Measurements from ENCODE around the gene WDR37. TPM values are rescaled to one million over a fixed set of nuclear protein-coding genes. Genes with fewer than 3 reads are reported as not detected.
"Not testable (repeated sequence)": the region's sequence is repeated elsewhere in the genome, so short reads cannot be mapped to it uniquely, and the experiment has no call there.

Gene WDR37
- total and polyA plus RNA-seq, 4 donors, result 3.9 to 25.9 (median 14.4) TPM

DNA sequence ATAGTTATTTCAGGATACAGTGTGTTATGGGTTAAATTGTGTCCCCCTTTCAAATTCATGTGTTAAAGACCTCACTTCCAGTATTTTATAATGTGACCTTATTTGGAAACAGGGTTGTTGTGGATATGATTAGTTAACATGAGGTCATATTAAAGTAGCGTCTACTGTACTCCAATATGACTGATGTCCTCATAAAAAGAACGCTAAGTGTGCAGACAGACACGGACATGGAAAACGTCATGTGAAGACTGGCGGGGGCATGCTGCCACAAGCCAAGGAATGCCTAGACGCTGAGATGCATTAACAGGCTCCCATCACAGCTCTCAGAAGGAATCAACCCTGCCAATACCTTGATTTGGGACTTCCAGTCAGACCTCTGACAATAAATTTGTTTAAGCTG is 1.5 kb upstream of the WDR37 start:
- DNase-seq (no peak), ATAC-seq (ENCODE audit: low FRiP score) (no peak)
- no peaks in the 10 kb centered on the region for H3K36me3 ChIP-seq (ENCODE audit: control insufficient read depth in 1 of 2, insufficient read depth in 2 of 2, low read length in 1 of 2)
- no peaks in the 10 kb centered on the region for H3K27me3 ChIP-seq (ENCODE audit: control insufficient read depth in 1 of 2, insufficient read depth in 2 of 2, low read length in 1 of 2)
- peaks cover 0 to 2% of the 10 kb centered on the region in 2 donors for H3K4me1 ChIP-seq (ENCODE audit: control insufficient read depth in 1 of 2, insufficient read depth in 2 of 2, low read length in 2 of 2)
- H3K9me3 ChIP-seq (ENCODE audit: control insufficient read depth, low read length), result no peaks in the 10 kb centered on the region
- peak overlapping the region in 1 of 2 donors; percentile 20 for H3K27ac ChIP-seq (ENCODE audit: low read depth in 1 of 2, low read length in 2 of 2)
- no peak overlapping the region for H3K4me3 ChIP-seq (ENCODE audit: low read length in 2 of 2)
- intact Hi-C loops (cut with DNase I), result loop anchor here in 1 of 2 donors (5.0 kb wide), 1 partner anchor 67 kb away; the partner anchor contains the start of gene GTPBP4
- WGBS, 2 donors, result 45 to 46% methylated on average over 6 of the region's 6 CpGs

DNA sequence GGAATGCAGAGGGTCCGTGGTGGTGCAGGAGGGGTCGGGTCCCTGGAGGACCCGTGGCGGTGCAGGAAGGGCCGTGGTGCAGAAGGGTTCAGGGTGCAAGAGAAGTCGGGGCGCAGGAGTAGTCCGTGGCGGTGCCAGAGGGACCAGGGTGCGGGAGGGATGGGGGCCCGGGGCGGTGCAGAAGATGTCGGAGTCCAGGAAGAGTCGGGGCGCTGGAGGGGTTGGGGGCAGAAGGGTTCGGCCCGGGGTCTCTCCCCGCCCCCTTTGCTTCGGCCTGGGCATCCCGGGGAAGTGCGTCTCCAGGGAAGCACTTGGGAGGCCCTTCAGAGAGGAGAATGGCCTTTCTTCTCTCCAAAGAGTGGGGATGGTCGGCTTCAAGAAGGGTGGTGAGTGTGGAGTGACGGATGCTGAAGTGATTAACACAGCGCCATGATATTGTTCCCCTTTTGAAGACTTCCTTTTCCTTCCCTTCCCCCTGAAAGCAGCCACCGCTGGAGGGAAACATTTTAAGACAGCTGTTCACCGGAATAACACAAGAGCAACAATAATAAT is 997 bp downstream of the WDR37 start:
- DNase-seq (no peak), ATAC-seq (ENCODE audit: low FRiP score) (peak; percentile 27)
- Histone ChIP-seq H3K36me3 (ENCODE audit: control insufficient read depth in 1 of 2, insufficient read depth in 2 of 2, low read length in 1 of 2) (no peaks in the 10 kb centered on the region), H3K4me1 (ENCODE audit: control insufficient read depth in 1 of 2, insufficient read depth in 2 of 2, low read length in 2 of 2) (peaks cover 0 to 2% of the 10 kb centered on the region in 2 donors), H3K27ac (ENCODE audit: low read depth in 1 of 2, low read length in 2 of 2) (no peak overlapping the region), H3K27me3 (ENCODE audit: control insufficient read depth in 1 of 2, insufficient read depth in 2 of 2, low read length in 1 of 2) (no peaks in the 10 kb centered on the region), H3K4me3 (ENCODE audit: low read length in 2 of 2) (peak overlapping the region; percentile 19 to 77), H3K9me3 (ENCODE audit: control insufficient read depth, low read length) (no peaks in the 10 kb centered on the region)
- 1 to 2% methylated on average over 25 to 26 of the region's 26 CpGs for WGBS, 2 donors
- intact Hi-C loops (cut with DNase I), result loop anchor here in 1 of 2 donors (5.0 kb wide), 1 partner anchor 70 kb away; the partner anchor contains the start of gene GTPBP4

DNA sequence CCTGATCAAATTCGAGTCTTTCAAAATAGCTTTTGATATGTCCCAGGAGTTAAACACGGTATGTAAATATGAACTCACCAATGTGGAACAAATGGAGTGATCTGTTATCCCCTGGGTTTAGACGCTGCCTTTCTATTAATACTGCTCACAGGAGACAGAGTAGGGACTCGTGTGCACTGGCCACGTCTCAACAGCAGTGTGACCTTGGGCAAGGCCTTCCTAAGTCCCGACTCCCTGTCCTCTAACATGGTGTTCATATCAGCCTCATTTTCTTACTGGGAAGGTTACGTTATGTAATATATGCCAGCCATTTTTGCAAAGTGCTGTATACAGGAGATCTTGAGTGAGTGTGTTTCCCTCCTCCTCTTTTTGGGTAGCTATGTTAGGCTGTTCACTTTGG is 1.8 kb downstream of the WDR37 start:
- Histone ChIP-seq H3K27me3 (ENCODE audit: control insufficient read depth in 1 of 2, insufficient read depth in 2 of 2, low read length in 1 of 2) (no peaks in the 10 kb centered on the region), H3K4me1 (ENCODE audit: control insufficient read depth in 1 of 2, insufficient read depth in 2 of 2, low read length in 2 of 2) (peaks cover 0 to 2% of the 10 kb centered on the region in 2 donors), H3K36me3 (ENCODE audit: control insufficient read depth in 1 of 2, insufficient read depth in 2 of 2, low read length in 1 of 2) (no peaks in the 10 kb centered on the region), H3K4me3 (ENCODE audit: low read length in 2 of 2) (no peak overlapping the region), H3K27ac (ENCODE audit: low read depth in 1 of 2, low read length in 2 of 2) (no peak overlapping the region), H3K9me3 (ENCODE audit: control insufficient read depth, low read length) (no peaks in the 10 kb centered on the region)
- no peak for DNase-seq
- intact Hi-C loops (cut with DNase I), result loop anchor here in 1 of 2 donors (5.0 kb wide), 1 partner anchor 71 kb away; the partner anchor contains the start of gene GTPBP4
- ATAC-seq (ENCODE audit: low FRiP score), result no peak
- 79 to 80% methylated on average over 7 of the region's 7 CpGs for WGBS, 2 donors

DNA sequence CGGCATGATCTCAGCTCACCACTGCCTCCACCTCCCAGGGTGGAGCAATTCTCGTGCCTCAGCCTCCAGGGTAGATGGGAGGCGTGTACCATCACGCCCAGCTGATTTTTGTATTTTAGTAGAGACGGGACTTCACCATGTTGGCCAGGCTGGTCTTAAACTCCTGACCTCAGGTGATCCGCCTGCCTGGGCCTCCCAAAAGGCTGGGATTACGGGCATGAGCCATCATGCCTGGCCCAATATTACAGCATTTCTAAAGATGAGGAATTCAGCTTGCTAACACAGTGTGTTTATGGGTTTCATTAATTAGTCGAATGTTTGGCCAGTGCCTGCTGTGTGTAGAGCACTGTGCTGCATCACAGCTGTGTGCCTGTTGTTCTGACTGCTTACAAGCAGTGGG is 3.7 kb downstream of the WDR37 start:
- no peak overlapping the region for H3K4me3 ChIP-seq (ENCODE audit: low read length in 2 of 2)
- intact Hi-C loops (cut with DNase I), result loop anchor here in 1 of 2 donors (5.0 kb wide), 1 partner anchor 73 kb away; the partner anchor contains the start of gene GTPBP4
- DNase-seq, result no peak
- ATAC-seq (ENCODE audit: low FRiP score), result no peak
- no peaks in the 10 kb centered on the region for H3K9me3 ChIP-seq (ENCODE audit: control insufficient read depth, low read length)
- 93 to 94% methylated on average over 8 of the region's 8 CpGs for WGBS, 2 donors
- no peak overlapping the region for H3K27ac ChIP-seq (ENCODE audit: low read depth in 1 of 2, low read length in 2 of 2)
- peaks cover 0 to 2% of the 10 kb centered on the region in 2 donors for H3K36me3 ChIP-seq (ENCODE audit: control insufficient read depth in 1 of 2, insufficient read depth in 2 of 2, low read length in 1 of 2)
- peaks cover 0 to under 1% of the 10 kb centered on the region in 2 donors for H3K4me1 ChIP-seq (ENCODE audit: control insufficient read depth in 1 of 2, insufficient read depth in 2 of 2, low read length in 2 of 2)
- H3K27me3 ChIP-seq (ENCODE audit: control insufficient read depth in 1 of 2, insufficient read depth in 2 of 2, low read length in 1 of 2), result no peaks in the 10 kb centered on the region

DNA sequence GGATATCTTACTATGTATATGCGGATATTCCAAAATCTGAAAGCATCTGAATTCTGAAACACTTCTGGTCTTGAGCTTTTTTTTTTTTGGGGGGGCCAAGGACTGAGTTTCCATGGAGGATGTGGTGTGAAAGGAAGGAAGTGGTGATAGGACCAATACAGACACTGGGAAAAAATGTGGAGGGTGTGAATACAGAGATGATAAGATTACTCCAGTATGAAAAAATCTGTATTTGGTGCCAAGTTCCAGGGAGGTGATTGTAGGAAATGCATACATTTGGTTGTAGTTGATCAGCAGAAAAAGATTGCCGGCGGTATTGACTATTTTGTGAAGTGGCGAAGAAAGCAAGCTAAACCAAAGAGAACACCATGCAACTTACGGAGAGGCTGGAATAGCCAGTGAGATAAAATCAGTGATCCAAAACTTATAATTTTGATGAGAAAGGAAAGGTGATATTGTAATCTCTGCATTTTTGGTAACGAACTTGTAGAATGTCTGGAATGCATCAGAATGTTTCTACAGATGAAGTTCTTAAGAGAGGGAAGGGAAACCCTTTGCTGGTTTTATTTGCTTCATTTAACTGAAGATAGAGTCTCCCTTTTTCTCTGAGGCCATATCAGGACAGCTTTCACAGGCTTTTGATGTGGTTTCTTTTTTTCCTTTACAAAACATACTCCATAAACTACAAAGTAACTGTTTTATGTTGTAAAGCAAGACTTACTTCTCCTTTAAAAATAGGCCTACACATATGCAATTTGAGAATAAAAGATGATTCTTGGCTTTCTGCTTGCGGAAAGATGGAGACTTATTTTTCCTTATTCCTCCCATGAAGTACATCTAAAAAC is 6.0 kb downstream of the WDR37 start:
- 88 to 89% methylated on average over 7 of the region's 7 CpGs for WGBS, 2 donors
- peaks cover 0 to 2% of the 10 kb centered on the region in 2 donors for H3K36me3 ChIP-seq (ENCODE audit: control insufficient read depth in 1 of 2, insufficient read depth in 2 of 2, low read length in 1 of 2)
- no peaks in the 10 kb centered on the region for H3K4me1 ChIP-seq (ENCODE audit: control insufficient read depth in 1 of 2, insufficient read depth in 2 of 2, low read length in 2 of 2)
- ATAC-seq (ENCODE audit: low FRiP score), result no peak
- DNase-seq, result no peak
- intact Hi-C loops (cut with DNase I), result no loop called here
- H3K27ac ChIP-seq (ENCODE audit: low read depth in 1 of 2, low read length in 2 of 2), result no peak overlapping the region
- H3K4me3 ChIP-seq (ENCODE audit: low read length in 2 of 2), result no peak overlapping the region
- no peaks in the 10 kb centered on the region for H3K27me3 ChIP-seq (ENCODE audit: control insufficient read depth in 1 of 2, insufficient read depth in 2 of 2, low read length in 1 of 2)
- no peaks in the 10 kb centered on the region for H3K9me3 ChIP-seq (ENCODE audit: control insufficient read depth, low read length)

DNA sequence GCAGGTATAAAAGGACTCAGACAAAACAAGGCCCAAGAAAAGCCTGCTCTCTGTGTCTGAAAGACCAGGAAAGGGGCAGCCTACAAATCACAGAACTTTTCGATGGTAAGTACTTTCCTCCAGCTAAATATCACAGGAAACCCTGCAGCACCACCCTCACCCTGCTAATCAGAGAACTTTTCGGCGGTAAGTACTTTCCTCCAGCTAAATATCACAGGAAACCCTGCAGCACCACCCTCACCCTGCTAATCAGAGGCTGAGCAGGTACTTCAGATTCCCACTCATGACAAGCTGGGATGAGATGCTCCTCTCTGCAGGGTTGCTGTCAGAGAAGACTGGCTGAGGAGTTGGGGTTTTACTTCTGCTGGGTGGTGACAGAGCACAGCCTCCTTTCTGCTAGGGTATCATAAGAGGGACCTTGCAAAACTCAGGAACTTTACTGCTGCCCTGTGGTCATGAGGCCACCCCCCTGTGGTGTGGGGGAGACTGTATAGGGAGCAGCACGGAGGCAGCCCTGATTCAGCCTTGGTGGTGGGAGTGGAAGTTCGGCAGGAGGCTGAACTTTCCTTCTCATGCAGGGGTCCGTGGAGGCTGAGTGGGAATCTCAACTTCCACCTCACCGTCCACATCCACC is 7.2 kb downstream of the WDR37 start:
- DNase-seq (no peak), ATAC-seq (ENCODE audit: low FRiP score) (no peak)
- H3K27me3 ChIP-seq (ENCODE audit: control insufficient read depth in 1 of 2, insufficient read depth in 2 of 2, low read length in 1 of 2), result no peaks in the 10 kb centered on the region
- H3K4me1 ChIP-seq (ENCODE audit: control insufficient read depth in 1 of 2, insufficient read depth in 2 of 2, low read length in 2 of 2), result no peaks in the 10 kb centered on the region
- no peak overlapping the region for H3K27ac ChIP-seq (ENCODE audit: low read depth in 1 of 2, low read length in 2 of 2)
- H3K36me3 ChIP-seq (ENCODE audit: control insufficient read depth in 1 of 2, insufficient read depth in 2 of 2, low read length in 1 of 2), result peaks cover 0 to 2% of the 10 kb centered on the region in 2 donors
- H3K4me3 ChIP-seq (ENCODE audit: low read length in 2 of 2), result no peak overlapping the region
- H3K9me3 ChIP-seq (ENCODE audit: control insufficient read depth, low read length), result no peaks in the 10 kb centered on the region
- 93% methylated on average over 7 of the region's 7 CpGs for WGBS, 2 donors
- intact Hi-C loops (cut with DNase I), result no loop called here

DNA sequence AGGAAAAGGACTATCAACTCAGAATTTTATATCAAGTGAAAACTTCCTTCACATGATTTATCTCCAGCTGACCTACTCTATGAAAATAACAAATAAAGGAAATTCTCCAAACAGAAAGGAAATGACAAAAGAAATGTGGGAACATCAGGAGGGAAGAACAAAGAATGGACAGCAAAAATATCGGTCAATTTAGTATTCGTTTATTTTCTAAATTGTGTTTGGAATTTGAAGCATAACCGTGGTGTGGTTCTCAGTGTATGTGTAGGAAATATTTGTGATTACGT is 8.7 kb downstream of the WDR37 start:
- 96 to 98% methylated on average over 4 of the region's 4 CpGs for WGBS, 2 donors
- no peak overlapping the region for H3K27ac ChIP-seq (ENCODE audit: low read depth in 1 of 2, low read length in 2 of 2)
- H3K27me3 ChIP-seq (ENCODE audit: control insufficient read depth in 1 of 2, insufficient read depth in 2 of 2, low read length in 1 of 2), result no peaks in the 10 kb centered on the region

DNA sequence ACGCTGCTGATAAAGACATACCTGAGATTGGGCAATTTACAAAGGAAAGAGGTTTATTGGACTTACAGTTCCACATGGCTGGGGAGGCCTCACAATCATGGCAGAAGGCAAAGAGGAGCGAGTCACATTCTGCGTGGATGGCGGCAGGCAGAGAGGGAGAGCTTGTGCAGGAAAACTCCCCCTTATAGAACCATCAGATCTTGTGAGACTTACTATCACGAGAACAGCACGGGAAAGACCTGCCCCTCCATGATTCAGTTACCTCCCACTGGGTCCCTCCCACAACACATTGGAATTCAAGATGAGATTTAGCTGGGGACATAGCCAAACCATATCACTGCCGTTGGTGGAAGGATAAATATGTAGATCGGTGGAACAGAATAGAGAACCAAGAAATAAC is 10.5 kb downstream of the WDR37 start:
- intact Hi-C loops (cut with DNase I); H3K27ac ChIP-seq (ENCODE audit: low read depth in 1 of 2, low read length in 2 of 2); H3K36me3 ChIP-seq (ENCODE audit: control insufficient read depth in 1 of 2, insufficient read depth in 2 of 2, low read length in 1 of 2); H3K9me3 ChIP-seq (ENCODE audit: control insufficient read depth, low read length); H3K4me1 ChIP-seq (ENCODE audit: control insufficient read depth in 1 of 2, insufficient read depth in 2 of 2, low read length in 2 of 2); H3K27me3 ChIP-seq (ENCODE audit: control insufficient read depth in 1 of 2, insufficient read depth in 2 of 2, low read length in 1 of 2); ATAC-seq (ENCODE audit: low FRiP score); DNase-seq; H3K4me3 ChIP-seq (ENCODE audit: low read length in 2 of 2): not testable (repeated sequence)
- 89 to 90% methylated on average over 8 of the region's 8 CpGs for WGBS, 2 donors

More for the DNA sequence above, 8.7 kb downstream of the WDR37 start:
- Histone ChIP-seq H3K36me3 (ENCODE audit: control insufficient read depth in 1 of 2, insufficient read depth in 2 of 2, low read length in 1 of 2) (peaks cover 0 to 2% of the 10 kb centered on the region in 2 donors), H3K4me3 (ENCODE audit: low read length in 2 of 2) (no peak overlapping the region), H3K9me3 (ENCODE audit: control insufficient read depth, low read length) (no peaks in the 10 kb centered on the region), H3K4me1 (ENCODE audit: control insufficient read depth in 1 of 2, insufficient read depth in 2 of 2, low read length in 2 of 2) (no peaks in the 10 kb centered on the region)
- no peak for ATAC-seq (ENCODE audit: low FRiP score)
- intact Hi-C loops (cut with DNase I), result no loop called here
- no peak for DNase-seq
